ENCODE data around the gene DDX51. TPM values are rescaled to one million over a fixed set of nuclear protein-coding genes. Genes with fewer than 3 reads are reported as not detected.

DDX51 gene
- total and polyA plus RNA-seq, 4 donors: 2.5 to 7.5 (median 5.5) TPM

GRCh38 chr12:132157733-132158409 is 13.8 kb upstream of the DDX51 start:
- TF ChIP-seq HNF4A (conservative IDR thresholded peaks at IDR 0.05): no peak
- no peak for TF ChIP-seq RXRA (IDR thresholded peaks at IDR 0.05)
- TF ChIP-seq REST (IDR thresholded peaks at IDR 0.05): no peak
- TF ChIP-seq JUND (IDR thresholded peaks at IDR 0.05): no peak
- TF ChIP-seq ZBTB33 (IDR thresholded peaks at IDR 0.05): no peak
- no peak for TF ChIP-seq FOXA2 (IDR thresholded peaks at IDR 0.05)
- TF ChIP-seq HNF4G (IDR thresholded peaks at IDR 0.05): no peak
- no peak for TF ChIP-seq CTCF (IDR thresholded peaks at IDR 0.05; ENCODE audit: low read depth, low read length, missing input control)
- no peak for TF ChIP-seq NR2F2 (IDR thresholded peaks at IDR 0.05)
- no peak for TF ChIP-seq FOXA1 (IDR thresholded peaks at IDR 0.05)
- no peak for TF ChIP-seq GABPA (IDR thresholded peaks at IDR 0.05 in 1 of 2, conservative IDR thresholded peaks at IDR 0.05 in 1 of 2)
- TF ChIP-seq SP1 (IDR thresholded peaks at IDR 0.05): no peak
- TF ChIP-seq RAD21 (IDR thresholded peaks at IDR 0.05): no peak
- TF ChIP-seq YY1 (IDR thresholded peaks at IDR 0.05): no peak
- TF ChIP-seq EGR1 (IDR thresholded peaks at IDR 0.05; ENCODE audit: low read depth in 2 of 2): no peak
- Histone ChIP-seq H3K27me3 (ENCODE audit: control insufficient read depth in 4 of 4, insufficient read depth in 4 of 4, low read length in 3 of 4) (no peaks in the 10 kb centered on the region), H3K4me1 (ENCODE audit: control insufficient read depth in 4 of 4, insufficient read depth in 4 of 4, low read length in 3 of 4) (peaks cover 2 to 15% (median 11%) of the 10 kb centered on the region in 4 donors), H3K9ac (ENCODE audit: low read depth in 1 of 2, low read length in 2 of 2) (no peak overlapping the region), H3K36me3 (ENCODE audit: control insufficient read depth in 4 of 4, insufficient read depth in 3 of 4, low read depth in 1 of 4, low read length in 3 of 4) (peaks cover 0 to 7% (median 0%) of the 10 kb centered on the region in 4 donors), H3K27ac (ENCODE audit: low read depth in 1 of 2, low read length in 2 of 2) (no peak overlapping the region), H3K9me3 (ENCODE audit: control insufficient read depth in 4 of 4, low read length in 3 of 4) (no peaks in the 10 kb centered on the region), H3K4me3 (ENCODE audit: low read depth in 1 of 3, low read length in 3 of 3) (no peak overlapping the region)
- 97% methylated on average over 5 of the region's 5 CpGs for WGBS
- DNase-seq (ENCODE audit: low spot score): no peak

Data from liver (tissue), 9 donors.